ENCODE data around the gene ZNF428.

GRCh38 chr19:43625918-43626579, 6.6 kb upstream of the ZNF428 start:
- TF ChIP-seq CTCF (IDR thresholded peaks at IDR 0.05), result no peak
- TF ChIP-seq POLR2A (IDR thresholded peaks at IDR 0.05), result no peak
